HS-27A (cell line): ENCODE results near the gene AFG3L2.
A peak's percentile ranks its signal among the peaks of the same experiment; 100 is the strongest.

ENCODE experiments used
- DNase-seq: peaks from one replicate; pipeline ENCODE4 v3.0.0-alpha.2; 2012; ENCODE audit warnings: low read depth, missing footprints

AFG3L2 gene

GRCh38 chr18:12325726-12326245, 51.2 kb downstream of the AFG3L2 start:
- DNase-seq, result no peak

- no peak for DNase-seq
These were observed 51.9 kb downstream of the AFG3L2 start for GRCh38 chr18:12324991-12325725.

GRCh38 chr18:12321333-12321732, 55.7 kb downstream of the AFG3L2 start:
- no peak for DNase-seq

- no peak for DNase-seq
These were observed 58.2 kb downstream of the AFG3L2 start for GRCh38 chr18:12318857-12319256.

- DNase-seq, result no peak
These were observed 58.7 kb downstream of the AFG3L2 start for GRCh38 chr18:12318334-12318697.

GRCh38 chr18:12317664-12318333, 59.2 kb downstream of the AFG3L2 start:
- DNase-seq, result no peak

GRCh38 chr18:12315911-12316310, 61.1 kb downstream of the AFG3L2 start:
- DNase-seq, result no peak

- DNase-seq, result no peak
These were observed 61.5 kb downstream of the AFG3L2 start for GRCh38 chr18:12315490-12315889.

GRCh38 chr18:12314591-12315305, 62.3 kb downstream of the AFG3L2 start:
- DNase-seq, result no peak

GRCh38 chr18:12313530-12314245, 63.3 kb downstream of the AFG3L2 start:
- DNase-seq, result no peak

- DNase-seq, result no peak
These were observed 64.1 kb downstream of the AFG3L2 start for GRCh38 chr18:12312976-12313375.

- no peak for DNase-seq
These were observed 66.3 kb downstream of the AFG3L2 start for GRCh38 chr18:12310762-12311161.

- DNase-seq, result no peak
These were observed 67.3 kb downstream of the AFG3L2 start for GRCh38 chr18:12309683-12310198.

- peak; percentile 79 for DNase-seq
These were observed 68.5 kb downstream of the AFG3L2 start for GRCh38 chr18:12308386-12309100.

- DNase-seq, result peak; percentile 59
These were observed 69.2 kb downstream of the AFG3L2 start, which contains the start of gene TUBB6 for GRCh38 chr18:12307701-12308385. Gene TUBB6, plus strand, starts transcription at chr18:12308241. Its CDS starts 52 bp downstream, at chr18:12308293.

- DNase-seq, result peak; percentile 40
These were observed 70.0 kb downstream of the AFG3L2 start for GRCh38 chr18:12306752-12307700.

GRCh38 chr18:12305930-12306629, 70.9 kb downstream of the AFG3L2 start:
- no peak for DNase-seq

GRCh38 chr18:12305211-12305610, 71.8 kb downstream of the AFG3L2 start:
- no peak for DNase-seq
